Left ventricle myocardium inferior (tissue), 1 donor: ENCODE data around the gene ATP2A3. TPM values are rescaled to one million over a fixed set of nuclear protein-coding genes. Genes with fewer than 3 reads are reported as not detected.

Experiments used
- DNase-seq: peaks from one replicate; pipeline ENCODE4 v3.0.0-alpha.2; 2020
- H3K27ac ChIP-seq: fragments of 200-600 bp; replicated peaks from 2 replicates; pipeline ENCODE4 v1.8.0; 2021
- H3K27me3 ChIP-seq: fragments of 200-600 bp; 2 replicates; pipeline ENCODE4 v1.8.0; 2021; ENCODE audit warnings: low read depth
- H3K36me3 ChIP-seq: fragments of 200-600 bp; 2 replicates; pipeline ENCODE4 v1.8.0; 2021
- H3K4me1 ChIP-seq: fragments of 200-600 bp; 2 replicates; pipeline ENCODE4 v1.8.0; 2021
- H3K4me3 ChIP-seq: fragments of 200-600 bp; 2 replicates; pipeline ENCODE4 v1.8.0; 2021; ENCODE audit warnings: mild to moderate bottlenecking, moderate library complexity
- H3K9me3 ChIP-seq: fragments of 200-600 bp; replicated peaks from 2 replicates; pipeline ENCODE4 v1.8.0; 2021
- CTCF ChIP-seq: fragments of 200-600 bp; IDR thresholded peaks from 2 replicates; pipeline ENCODE4 v1.8.0; 2021; ENCODE audit warnings: antibody characterized with exemption, mild to moderate bottlenecking, borderline replicate concordance
- intact Hi-C: fragments of 100-400 bp; cut with micrococcal nuclease; formaldehyde crosslinking; loops from one replicate; pipeline ENCODE4 v1.11.0; 2022
- total RNA-seq: library from RNA; stranded (reverse); fragmentation: NEBNext Ultra II Directional; extraction: Animal tissue kit (Norgen Biotek cat#: 25700); gene quantifications from one replicate; pipeline ENCODE4 v1.2.1, GENCODE V29; 2021
- donor health status: DM: no; HTN: yes; CAD: no; lungs with severe emphysema.

Gene ATP2A3
- total RNA-seq, 1 donor from 2014 or later: 8.6 TPM

DNA sequence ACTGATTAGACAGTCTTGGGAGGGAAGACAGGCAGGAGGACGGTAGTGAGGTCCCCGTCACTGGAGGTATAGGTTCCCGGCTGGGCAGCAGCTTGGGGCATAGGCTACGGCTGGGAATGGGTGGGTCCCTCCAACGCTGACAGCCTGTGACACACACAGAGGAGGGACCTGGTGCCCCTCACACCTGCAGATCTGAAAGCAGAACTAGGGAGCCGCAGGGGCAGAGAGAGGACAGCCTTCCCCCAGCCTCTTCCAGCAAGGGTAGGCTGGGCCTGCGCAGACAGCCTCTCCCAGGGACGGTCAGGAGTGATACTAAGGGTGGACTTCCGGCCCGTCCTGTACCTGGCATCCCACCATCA lies 49.9 kb downstream of the ATP2A3 start:
- DNase-seq: no peak
- H3K27me3 ChIP-seq: no peaks in the 10 kb centered on the region
- peaks cover 37% of the 10 kb centered on the region for H3K4me1 ChIP-seq
- TF ChIP-seq CTCF: no peak
- intact Hi-C loops: no loop called here
- H3K9me3 ChIP-seq: no peaks in the 10 kb centered on the region
- no peak overlapping the region for H3K4me3 ChIP-seq
- H3K36me3 ChIP-seq: no peaks in the 10 kb centered on the region
- H3K27ac ChIP-seq: no peak overlapping the region

DNA sequence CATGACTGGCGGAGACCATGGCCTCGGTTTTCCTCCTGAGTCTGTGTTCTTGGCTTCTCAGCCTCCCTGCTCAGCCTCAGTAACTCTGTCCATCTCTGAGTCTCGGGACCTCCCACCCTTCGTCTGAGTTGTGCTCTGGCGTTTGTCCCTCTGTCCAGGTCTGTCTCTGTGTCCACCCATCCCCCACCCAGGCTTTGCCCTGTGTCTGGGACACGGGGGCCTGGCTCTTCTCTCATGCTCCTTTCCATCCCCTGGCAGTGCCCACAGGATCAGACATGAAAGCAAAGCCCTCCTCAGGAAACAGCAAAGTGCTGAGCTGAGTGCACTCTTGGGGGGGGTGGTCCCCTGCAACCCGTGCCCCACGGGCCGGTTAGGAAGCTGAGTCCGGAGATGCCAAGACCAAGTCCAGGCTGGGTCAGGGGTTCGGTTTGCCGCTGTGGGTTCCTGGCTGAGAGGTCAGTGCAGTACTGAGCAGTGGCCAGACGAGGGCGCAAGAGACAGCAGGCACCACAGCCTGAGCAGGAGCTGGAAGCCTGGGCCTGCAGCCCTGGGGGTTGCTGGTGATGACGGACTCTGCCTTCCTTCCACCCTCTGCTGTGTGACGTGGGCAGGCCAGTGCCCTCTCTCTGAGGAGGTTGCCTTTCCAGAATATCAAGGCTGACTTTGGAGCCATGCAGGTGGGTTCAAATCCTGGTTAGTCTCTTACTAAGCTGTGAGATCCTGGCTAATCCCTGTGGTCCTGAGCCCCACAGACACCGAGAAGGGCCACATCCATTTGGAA lies 50.5 kb downstream of the ATP2A3 start:
- intact Hi-C loops: no loop called here

DNA sequence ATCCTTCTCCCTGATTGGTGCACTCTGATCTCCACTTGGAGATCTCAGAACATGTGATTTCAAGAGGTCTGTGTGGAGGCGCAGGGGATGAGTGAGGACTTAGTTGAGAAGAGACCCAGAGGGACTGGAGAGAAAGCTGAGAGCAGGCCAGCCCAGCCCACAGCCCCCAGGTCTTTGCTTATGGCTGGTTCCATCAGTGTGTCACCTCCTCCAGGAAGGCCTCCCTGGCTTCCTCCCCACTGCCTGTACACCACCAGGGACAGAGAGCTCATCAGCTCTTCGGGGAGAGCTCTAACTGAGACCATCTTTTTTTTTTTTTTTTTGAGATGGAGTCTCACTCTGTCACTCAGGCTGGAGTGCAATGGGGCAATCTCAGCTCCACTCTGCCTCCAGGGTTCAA lies 51.4 kb downstream of the ATP2A3 start:
- Histone ChIP-seq H3K4me1 (peaks cover 28% of the 10 kb centered on the region), H3K9me3 (no peaks in the 10 kb centered on the region), H3K36me3 (no peaks in the 10 kb centered on the region), H3K4me3 (no peak overlapping the region), H3K27ac (no peak overlapping the region), H3K27me3 (no peaks in the 10 kb centered on the region)
- intact Hi-C loops: no loop called here
- no peak for DNase-seq
- TF ChIP-seq CTCF: no peak

More for the DNA sequence above, 50.5 kb downstream of the ATP2A3 start:
- Histone ChIP-seq H3K36me3 (no peaks in the 10 kb centered on the region), H3K4me1 (peaks cover 31% of the 10 kb centered on the region), H3K27ac (no peak overlapping the region), H3K27me3 (no peaks in the 10 kb centered on the region), H3K4me3 (no peak overlapping the region), H3K9me3 (no peaks in the 10 kb centered on the region)
- peak; percentile 97 for TF ChIP-seq CTCF
- peak; percentile 76 for DNase-seq

DNA sequence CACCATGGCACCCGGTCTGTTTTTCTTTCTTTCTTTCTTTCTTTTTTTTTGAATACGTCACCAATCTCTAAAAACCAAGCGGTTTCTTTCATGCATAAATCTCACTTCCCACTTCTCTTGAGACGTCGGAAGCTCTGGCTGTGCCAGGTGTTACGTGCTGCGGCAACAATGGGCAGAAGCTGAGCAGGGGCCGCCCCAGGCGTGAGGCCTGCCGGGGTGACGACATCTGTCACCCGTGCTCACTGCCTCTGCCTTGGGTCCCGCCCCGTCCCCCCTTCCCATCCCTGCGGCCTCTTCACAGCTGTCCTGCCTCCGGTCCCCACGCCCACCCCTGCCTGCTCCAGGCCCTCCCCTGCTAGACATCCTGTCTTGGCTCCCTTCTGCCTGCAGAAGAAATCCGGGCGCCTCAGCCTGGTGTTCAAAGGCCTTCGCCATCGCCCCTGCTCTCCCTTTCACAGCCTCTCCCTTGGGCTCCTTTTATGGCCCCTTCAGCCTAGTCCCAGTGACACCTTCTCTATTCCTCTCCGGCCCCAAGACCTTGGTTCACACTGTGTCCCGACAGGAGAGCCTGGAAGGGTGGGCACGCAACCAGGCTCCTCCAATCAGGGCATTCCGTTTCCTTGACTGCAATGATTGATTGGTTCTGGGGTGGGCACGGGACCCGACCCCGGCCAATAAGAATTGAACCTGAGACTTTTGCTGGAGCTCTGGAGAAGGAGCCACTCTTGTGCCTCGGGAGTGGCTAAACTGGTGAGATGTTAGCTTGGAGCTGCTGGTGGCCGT lies 52.8 kb downstream of the ATP2A3 start:
- Histone ChIP-seq H3K27me3 (no peaks in the 10 kb centered on the region), H3K9me3 (no peaks in the 10 kb centered on the region), H3K4me1 (peaks cover 16% of the 10 kb centered on the region), H3K36me3 (no peaks in the 10 kb centered on the region), H3K4me3 (no peak overlapping the region), H3K27ac (no peak overlapping the region)
- no peak for DNase-seq
- TF ChIP-seq CTCF: no peak
- intact Hi-C loops: no loop called here

DNA sequence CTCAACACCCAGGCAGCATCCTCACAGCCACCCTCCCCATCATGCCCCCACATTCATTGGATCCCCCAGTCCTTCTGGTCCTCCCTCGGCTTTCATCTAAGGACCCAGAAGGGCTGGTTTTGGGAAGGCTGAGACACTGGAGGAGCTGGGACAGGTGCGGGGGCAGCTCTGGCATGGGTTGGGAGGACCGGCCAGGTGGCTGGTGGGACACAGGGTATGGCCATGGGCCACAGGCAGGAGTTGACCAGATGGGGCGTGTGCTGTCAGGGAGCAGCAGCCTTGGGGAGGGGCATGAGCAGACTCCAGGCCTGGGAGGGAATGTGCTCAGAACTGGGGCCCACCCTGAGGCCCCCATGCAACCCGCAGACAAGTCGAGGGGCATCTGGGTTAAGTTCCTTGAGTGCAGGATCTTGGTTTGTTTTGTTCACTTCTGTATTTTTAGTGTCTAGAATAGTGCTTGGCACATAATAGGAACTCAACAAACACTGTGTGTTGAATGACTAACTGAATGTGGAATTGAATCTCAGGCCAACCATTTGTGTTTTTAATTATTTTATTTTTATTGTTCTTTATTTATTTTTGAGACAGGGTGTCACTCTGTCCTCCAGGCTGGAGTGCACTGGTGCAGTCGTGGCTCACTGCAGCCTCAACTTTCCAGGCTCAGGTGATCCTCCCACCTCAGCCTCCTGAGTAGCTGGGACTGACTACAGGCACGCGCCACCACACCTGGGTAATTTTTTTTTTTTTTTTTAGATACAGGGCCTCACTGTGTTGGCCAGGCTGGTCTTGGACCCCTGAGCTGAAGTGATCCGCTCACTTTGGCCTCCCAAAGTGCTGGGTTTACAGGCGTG lies 53.6 kb downstream of the ATP2A3 start:
- Histone ChIP-seq H3K9me3 (no peaks in the 10 kb centered on the region), H3K4me1 (peaks cover 9% of the 10 kb centered on the region), H3K36me3 (no peaks in the 10 kb centered on the region), H3K27ac (no peak overlapping the region), H3K27me3 (no peaks in the 10 kb centered on the region), H3K4me3 (no peak overlapping the region)
- no peak for DNase-seq
- no peak for TF ChIP-seq CTCF
- intact Hi-C loops: no loop called here
